Right lobe of liver (tissue), 4 donors: ENCODE data around the gene CALML3.

Source experiments
- POLR2A ChIP-seq: fragments of 450-650 bp; IDR thresholded peaks from one replicate; pipeline ENCODE4 v1.6.1; 2017; ENCODE audit warnings: antibody characterized with exemption, mild to moderate bottlenecking
- TF ChIP-seq, protein P1 (sequence below), 4 donors: fragments of 200-600 bp in 3 of 4; fragments of 450-650 bp in 1 of 4; IDR thresholded peaks; one replicate each; pipeline versions ENCODE4 v1.5.1 to v1.8.0; 2016 to 2022; ENCODE audit warnings: antibody characterized with exemption in 4 of 4, mild to moderate bottlenecking in 2 of 4
- donor health status: DM: no; HTN: no; CAD: no.
- donor health status: DM: no; HTN: no; CAD: no.
- donor health status: DM: no; HTN: yes; CAD: no.

DNA sequence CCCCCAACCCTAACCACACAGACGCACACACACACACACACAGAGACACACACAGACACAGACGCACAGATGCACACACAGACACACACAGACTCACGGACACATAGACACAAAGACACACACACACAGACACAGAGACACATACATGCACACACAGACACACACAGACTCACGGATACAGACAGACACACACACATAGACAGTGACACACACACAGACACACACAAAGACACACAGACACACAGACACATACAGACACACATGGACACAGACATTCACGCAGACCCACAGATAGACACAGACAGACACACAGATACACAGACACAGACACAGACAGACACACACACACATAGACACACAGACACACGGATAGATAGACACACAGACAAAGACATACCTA lies 27.5 kb upstream of the CALML3 start:
- TF ChIP-seq POLR2A = no peak
- TF ChIP-seq, protein P1, sequence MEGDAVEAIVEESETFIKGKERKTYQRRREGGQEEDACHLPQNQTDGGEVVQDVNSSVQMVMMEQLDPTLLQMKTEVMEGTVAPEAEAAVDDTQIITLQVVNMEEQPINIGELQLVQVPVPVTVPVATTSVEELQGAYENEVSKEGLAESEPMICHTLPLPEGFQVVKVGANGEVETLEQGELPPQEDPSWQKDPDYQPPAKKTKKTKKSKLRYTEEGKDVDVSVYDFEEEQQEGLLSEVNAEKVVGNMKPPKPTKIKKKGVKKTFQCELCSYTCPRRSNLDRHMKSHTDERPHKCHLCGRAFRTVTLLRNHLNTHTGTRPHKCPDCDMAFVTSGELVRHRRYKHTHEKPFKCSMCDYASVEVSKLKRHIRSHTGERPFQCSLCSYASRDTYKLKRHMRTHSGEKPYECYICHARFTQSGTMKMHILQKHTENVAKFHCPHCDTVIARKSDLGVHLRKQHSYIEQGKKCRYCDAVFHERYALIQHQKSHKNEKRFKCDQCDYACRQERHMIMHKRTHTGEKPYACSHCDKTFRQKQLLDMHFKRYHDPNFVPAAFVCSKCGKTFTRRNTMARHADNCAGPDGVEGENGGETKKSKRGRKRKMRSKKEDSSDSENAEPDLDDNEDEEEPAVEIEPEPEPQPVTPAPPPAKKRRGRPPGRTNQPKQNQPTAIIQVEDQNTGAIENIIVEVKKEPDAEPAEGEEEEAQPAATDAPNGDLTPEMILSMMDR (IDR thresholded peaks at IDR 0.05) = no peak
